Adrenal gland (tissue), 5 donors: ENCODE data around the gene NR6A1.

Source experiments
- POLR2A ChIP-seq, 2 donors: fragments of 450-650 bp; IDR thresholded peaks; one replicate each; pipeline ENCODE4 v1.6.1; 2017; ENCODE audit warnings: antibody characterized with exemption in 2 of 2, mild to moderate bottlenecking in 2 of 2, moderate library complexity in 1 of 2
- TF ChIP-seq, protein P1 (sequence below), 6 experiments: fragments of 450-650 bp in 4 of 6; fragments of 200-600 bp in 2 of 6; sonication (generic) in 1 of 6; IDR thresholded peaks; 1 replicate in 5 of 6; 2 replicates in 1 of 6; pipeline versions ENCODE4 v1.5.1 to v1.8.0; 2016 to 2021; ENCODE audit warnings: antibody characterized with exemption in 6 of 6, mild to moderate bottlenecking in 2 of 6, moderate library complexity in 1 of 6
- donor health status: DM: no; HTN: no; CAD: no.

DNA sequence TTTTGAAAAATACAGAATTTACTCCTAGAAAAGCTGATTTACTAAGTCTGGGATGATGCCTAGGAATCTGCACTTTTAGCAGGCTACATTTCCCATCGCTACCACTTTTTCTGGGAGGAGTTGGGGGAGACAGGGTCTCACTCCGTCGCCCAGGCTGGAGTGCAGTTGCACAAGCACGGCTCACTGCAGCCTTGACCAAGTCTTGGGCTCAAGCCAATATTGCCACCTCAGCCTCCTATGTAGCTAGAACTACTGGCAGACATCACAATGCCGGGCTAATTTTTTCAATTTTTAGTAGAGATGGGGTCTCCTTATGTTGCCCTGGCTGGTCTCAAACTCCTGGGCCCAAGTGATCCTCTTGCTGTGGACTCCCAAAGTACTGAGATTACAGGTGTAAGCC is 85.9 kb downstream of the NR6A1 start:
- TF ChIP-seq POLR2A (IDR thresholded peaks at IDR 0.05) = no peak
- TF ChIP-seq, protein P1, sequence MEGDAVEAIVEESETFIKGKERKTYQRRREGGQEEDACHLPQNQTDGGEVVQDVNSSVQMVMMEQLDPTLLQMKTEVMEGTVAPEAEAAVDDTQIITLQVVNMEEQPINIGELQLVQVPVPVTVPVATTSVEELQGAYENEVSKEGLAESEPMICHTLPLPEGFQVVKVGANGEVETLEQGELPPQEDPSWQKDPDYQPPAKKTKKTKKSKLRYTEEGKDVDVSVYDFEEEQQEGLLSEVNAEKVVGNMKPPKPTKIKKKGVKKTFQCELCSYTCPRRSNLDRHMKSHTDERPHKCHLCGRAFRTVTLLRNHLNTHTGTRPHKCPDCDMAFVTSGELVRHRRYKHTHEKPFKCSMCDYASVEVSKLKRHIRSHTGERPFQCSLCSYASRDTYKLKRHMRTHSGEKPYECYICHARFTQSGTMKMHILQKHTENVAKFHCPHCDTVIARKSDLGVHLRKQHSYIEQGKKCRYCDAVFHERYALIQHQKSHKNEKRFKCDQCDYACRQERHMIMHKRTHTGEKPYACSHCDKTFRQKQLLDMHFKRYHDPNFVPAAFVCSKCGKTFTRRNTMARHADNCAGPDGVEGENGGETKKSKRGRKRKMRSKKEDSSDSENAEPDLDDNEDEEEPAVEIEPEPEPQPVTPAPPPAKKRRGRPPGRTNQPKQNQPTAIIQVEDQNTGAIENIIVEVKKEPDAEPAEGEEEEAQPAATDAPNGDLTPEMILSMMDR (IDR thresholded peaks at IDR 0.05) = no peak
